Activated CD4-positive, CD25-positive, alpha-beta regulatory T cell treated with anti-CD3 and anti-CD28 coated beads, Interleukin-2, amount 50 U/mL, for 72 hours (primary cell): Measurements from ENCODE around the gene ZNF496.
"Not testable (repeated sequence)": the region's sequence is repeated elsewhere in the genome, so short reads cannot be mapped to it uniquely, and the experiment has no call there.

Source experiments
- DNase-seq: peaks from one replicate; pipeline ENCODE4 v3.0.0; 2021

The ZNF496 gene

DNA sequence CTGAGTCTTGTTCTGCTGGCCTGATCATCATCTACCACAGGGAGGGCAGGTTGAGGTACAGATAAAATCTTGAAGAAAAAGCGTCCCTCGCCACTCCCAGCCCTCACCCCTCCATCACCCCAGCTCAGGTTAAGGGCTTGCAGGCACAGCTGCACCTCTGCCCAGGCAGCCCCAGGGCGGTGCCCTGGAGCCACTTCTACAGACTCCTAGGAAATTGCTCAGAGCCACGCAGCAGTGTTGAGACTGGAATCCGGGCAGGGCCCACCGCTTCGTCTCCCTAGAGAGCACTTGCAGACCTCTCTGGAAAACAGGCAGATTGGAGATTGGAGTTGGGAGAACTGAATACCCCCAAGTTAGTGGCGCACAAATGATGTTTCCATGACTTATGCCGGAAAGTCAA is 40.5 kb downstream of the ZNF496 start:
- DNase-seq = no peak

DNA sequence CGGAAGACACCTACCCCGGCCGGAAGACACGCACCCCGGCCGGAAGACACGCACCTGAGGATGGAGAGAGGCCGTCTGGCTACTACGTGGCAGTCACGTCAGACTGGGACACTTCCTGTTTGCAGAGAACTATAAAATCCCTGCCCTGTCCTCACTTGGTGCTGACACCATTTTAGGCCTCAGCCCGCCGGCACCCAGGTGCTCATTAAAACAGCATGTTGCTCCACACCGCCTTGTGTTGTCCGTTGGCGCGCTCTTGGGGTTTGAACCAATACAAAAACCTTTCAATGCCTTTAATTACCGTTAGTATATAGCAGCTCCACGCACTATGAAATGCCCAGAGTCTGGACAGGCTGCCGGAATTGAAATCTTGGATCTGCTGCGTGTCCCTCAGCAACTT is 41.1 kb downstream of the ZNF496 start:
- no peak for DNase-seq

- not testable (repeated sequence) for DNase-seq
These were observed 42.3 kb downstream of the ZNF496 start for GRCh38 chr1:247289274-247289892.

DNA sequence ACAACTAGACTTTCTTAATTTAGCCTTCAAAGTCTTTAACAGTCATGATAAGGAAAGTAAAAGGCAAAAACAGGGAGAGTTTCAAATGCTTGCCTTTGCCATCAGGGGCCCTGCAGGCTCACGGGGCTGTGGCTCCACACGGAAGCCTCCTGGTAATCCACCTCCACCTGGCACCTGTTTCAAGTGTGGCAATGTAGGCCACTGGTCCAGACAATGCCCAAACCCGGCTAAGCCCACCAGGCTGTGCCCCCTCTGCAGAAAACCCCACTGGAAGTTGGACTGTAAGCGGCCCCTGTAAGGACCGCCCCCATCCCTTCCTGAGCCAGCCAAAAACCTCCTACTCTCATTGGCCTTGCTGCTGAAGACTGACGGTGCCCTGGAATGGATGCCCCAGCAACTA is 43.3 kb downstream of the ZNF496 start:
- DNase-seq = no peak

DNA sequence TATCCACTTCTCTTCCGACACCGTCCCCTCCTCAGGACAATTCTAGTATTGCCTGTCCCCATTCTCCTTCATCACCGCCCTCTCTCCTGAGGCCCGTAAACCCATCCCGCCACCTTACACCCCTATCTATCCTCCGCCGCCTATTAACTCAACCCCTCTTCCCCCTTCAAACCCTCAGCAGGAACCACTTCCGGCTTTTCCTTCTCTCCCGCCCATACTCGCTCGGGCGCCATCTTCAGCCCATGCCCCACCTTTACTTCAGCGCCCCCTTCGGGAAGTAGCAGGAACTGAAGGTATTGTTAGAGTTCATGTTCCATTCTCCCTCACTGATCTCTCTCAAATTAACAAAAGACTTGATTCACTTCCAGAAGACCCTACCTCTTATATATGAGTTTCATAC is 44.2 kb downstream of the ZNF496 start:
- DNase-seq = no peak

DNA sequence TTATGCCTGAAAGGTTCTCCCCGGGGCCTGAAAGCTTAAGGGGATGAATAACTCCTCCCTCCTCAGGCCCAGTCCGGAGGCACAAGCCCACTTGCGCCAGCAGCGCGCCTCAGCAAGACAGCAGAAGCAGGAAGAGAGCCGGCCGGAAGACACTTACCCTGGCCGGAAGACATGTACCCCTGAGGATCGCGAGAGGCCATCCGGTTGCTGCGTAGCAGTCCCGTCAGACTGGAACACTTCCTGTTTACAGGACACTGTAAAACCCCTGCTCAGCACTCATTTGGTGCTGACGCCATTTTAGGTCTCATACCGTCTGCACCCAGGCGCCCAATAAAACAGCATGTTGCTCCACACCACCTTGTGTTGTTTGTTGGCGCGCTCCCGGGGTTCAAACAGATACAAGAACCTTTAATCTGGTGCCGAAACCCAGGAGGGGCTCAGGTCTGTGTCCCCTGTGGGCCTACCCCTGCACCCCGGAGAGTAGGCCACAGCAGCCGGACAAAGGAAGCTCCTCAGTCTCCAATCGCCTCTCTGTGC is 45.5 kb downstream of the ZNF496 start:
- no peak for DNase-seq

DNA sequence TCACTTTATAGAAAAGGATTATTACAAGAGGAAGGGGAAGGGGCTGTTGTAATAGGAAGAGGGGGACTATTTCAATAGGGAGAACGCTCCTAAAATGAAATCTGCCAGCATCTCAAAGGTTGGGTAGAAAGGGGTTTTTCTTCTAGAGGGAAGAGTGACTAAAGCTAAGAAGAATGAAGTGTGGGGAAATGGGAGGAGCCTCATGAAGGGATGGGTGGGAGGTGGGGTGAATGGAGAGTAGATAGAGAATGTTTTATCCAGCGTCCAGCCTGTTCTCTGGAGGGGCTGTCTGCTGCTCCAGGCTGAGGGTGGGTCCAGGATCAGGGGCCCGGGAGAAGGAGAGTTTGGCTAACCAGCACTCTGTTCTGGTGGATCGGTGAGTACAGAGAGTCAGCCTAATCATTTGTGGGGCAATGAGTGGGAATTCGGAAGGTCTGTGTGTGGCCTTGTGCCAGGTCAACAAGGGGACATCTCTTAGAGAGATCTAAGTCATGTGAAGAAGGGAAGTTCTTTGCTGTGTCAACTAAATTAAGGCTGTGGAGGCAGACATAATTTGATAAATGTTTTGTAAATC is 50.6 kb downstream of the ZNF496 start:
- no peak for DNase-seq

DNA sequence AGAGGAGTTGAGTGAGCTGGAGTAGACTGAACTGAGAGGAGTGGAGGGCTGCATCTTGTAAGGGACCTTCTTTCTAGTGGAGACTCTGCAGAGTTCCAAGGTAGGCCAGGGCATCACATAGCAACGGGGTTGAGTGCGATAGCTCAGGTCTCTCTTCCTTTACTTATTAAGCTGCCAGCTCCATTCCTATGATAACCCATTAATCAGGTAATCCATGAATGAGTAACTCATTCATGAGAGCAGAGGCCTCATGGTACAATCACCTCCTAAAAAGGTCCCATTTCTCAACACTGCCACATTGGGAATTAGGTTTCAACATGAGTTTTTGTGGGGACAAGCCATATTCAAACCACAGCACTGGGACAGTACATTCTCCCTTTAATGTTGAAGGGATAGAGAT is 54.5 kb downstream of the ZNF496 start:
- DNase-seq = no peak

DNA sequence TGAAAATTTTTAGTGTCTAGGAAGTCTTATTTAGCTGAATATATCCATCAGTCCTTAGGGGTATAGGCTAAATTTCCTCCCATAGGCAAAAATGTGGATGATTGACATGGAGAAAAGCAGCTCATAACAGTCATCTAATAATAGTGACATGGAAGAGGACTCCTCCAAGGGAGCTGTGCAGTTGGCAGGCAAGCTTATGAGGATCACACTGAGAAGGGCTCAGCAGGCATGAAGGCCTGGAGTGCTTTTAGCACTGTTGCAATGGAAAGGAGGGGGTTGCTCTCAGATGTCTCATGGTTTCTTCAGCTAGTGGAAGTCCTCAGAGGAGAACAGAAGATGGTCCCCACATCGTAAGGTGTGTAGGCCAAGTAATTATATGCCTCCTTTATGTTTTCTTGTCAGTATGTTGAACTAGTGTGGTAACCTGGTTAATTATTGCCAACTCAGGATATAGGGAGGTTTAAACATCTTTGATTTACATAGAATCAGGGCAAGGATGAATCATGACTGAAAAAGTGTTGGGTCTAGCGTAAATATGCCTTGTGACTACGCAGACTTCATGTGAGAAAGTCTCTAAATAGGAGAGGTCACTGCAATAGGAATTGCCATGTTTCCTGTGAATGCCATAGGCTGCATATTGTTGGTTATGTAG is 56.9 kb downstream of the ZNF496 start:
- no peak for DNase-seq

- no peak for DNase-seq
These were observed 58.7 kb downstream of the ZNF496 start for GRCh38 chr1:247273013-247273412.

GRCh38 chr1:247270003-247270402 is 61.7 kb downstream of the ZNF496 start:
- DNase-seq = no peak

DNA sequence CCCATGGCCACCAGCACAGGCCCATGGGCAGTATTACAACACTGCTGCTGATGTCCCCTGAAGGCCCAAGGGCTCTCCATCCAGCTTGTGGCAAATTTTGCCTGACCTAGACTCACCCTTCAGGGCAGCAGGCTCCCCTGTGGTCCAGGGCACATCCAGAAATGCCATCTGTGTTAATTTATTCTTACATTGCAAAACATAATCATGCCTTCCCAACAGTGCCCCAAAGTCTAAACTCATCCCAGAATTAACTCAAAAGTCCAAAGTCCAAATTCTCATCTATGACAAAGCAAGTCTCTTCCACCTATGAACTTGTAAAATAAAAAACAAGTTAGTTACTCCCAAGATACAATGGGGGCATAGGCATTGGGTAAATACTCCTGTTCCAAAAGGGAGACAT is 62.5 kb downstream of the ZNF496 start:
- no peak for DNase-seq

DNA sequence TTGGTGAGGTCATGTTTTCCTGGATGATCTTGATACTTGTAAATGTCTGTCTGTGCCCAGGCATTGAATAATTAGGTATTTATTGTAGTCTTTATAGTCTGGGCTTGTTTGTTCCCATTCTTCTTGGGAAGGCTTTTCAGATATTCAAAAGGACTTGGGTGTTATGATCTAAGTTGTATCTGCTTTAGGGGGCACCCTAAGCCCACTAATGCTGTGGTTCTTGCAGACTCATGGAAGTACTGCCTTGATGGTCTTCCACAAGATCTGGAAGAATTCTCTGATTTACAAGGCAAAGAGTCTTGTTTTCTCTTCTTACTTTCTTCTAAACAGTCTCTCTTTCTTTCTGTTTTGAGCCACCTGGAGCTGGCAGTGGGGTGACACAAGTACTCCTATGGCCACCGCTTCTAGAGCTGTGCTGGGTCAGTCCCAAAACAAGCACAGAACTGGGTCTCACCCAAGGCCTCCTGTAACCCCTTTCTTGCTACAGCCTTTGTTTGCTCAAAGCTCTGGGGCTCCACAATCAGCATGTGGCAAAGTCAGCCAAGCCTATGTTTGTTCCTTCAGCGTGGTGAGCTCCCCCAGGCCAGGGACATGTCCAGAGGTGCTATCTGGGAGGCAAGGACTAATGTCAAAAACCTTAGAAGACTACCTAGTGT is 63.1 kb downstream of the ZNF496 start:
- no peak for DNase-seq

GRCh38 chr1:247266053-247266452 is 65.6 kb downstream of the ZNF496 start:
- no peak for DNase-seq

DNA sequence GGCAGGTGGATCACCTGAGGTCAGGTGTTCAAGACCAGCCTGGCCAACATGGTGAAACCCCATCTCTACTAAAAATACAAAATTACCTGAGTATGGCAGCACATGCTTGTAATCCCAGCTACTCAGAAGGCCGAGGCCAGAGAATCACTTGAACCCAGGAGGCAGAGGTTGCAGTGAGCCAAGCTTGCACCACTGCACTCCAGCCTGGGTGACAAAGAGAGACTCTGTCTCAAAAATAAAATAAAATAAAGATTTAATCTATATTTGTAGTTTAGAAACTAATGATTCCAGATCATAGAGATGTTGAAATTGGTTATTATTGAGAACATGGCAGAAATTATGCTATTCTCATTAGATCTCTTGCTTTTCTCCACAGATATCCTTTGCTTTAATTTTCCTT is 75.9 kb downstream of the ZNF496 start, which contains the start of gene VN1R5:
Gene VN1R5, plus strand, starts transcription at position 301 of the 400 bp plus-strand sequence.
- not testable (repeated sequence) for DNase-seq

- DNase-seq = no peak
These were observed 84.1 kb downstream of the ZNF496 start for GRCh38 chr1:247247568-247247967.
